Vagina (tissue), 2 donors: ENCODE measurements around the gene SLC26A4. TPM values are rescaled to one million over a fixed set of nuclear protein-coding genes. Genes with fewer than 3 reads are reported as not detected.

ENCODE experiments used
- DNase-seq, 2 donors: peaks; one replicate each; pipeline ENCODE4 v3.0.0-alpha.2; 2017; ENCODE audit errors: extremely low spot score in 2 of 2
- H3K27ac ChIP-seq: fragments of 200-600 bp; sonication (generic); one replicate; pipeline ENCODE4 v1.5.1; 2019
- H3K27me3 ChIP-seq: fragments of 200-600 bp; sonication (generic); one replicate; pipeline ENCODE4 v1.5.1; 2019
- H3K36me3 ChIP-seq, 2 donors: fragments of 200-600 bp; sonication (generic); one replicate each; pipeline ENCODE4 v1.5.1; 2017 to 2019
- H3K4me1 ChIP-seq: fragments of 200-600 bp; sonication (generic); one replicate; pipeline ENCODE4 v1.5.1; 2019
- H3K4me3 ChIP-seq, 2 donors: fragments of 200-600 bp; sonication (generic); 1 replicate in 1 of 2; 2 replicates in 1 of 2; pipeline ENCODE4 v1.5.1; 2016 to 2019
- H3K9me3 ChIP-seq: fragments of 200-600 bp; sonication (generic); one replicate; pipeline ENCODE4 v1.5.1; 2019
- POLR2A ChIP-seq, 2 donors: fragments of 450-650 bp; IDR thresholded peaks; one replicate each; pipeline ENCODE4 v1.6.1; 2017; ENCODE audit warnings: antibody characterized with exemption in 2 of 2, mild to moderate bottlenecking in 2 of 2, moderate library complexity in 2 of 2
- POLR2AphosphoS5 ChIP-seq, 2 donors: sonication (generic); formaldehyde crosslinking; IDR thresholded peaks; one replicate each; pipeline ENCODE4 v1.9.0; 2017; ENCODE audit warnings: antibody characterized with exemption in 2 of 2, mild to moderate bottlenecking in 2 of 2, low read depth in 1 of 2; ENCODE audit not compliant: insufficient read depth in 1 of 2
- intact Hi-C: fragments of 100-400 bp; cut with DNase I; formaldehyde crosslinking; loops from one replicate; pipeline ENCODE4 v1.15.1; 2023
- total RNA-seq: library from RNA; depleted of rRNA; stranded (reverse); fragments of >200 nt; gene quantifications from one replicate; pipeline ENCODE4 v1.2.3, GENCODE V29; 2016
- TF ChIP-seq, protein P1 (sequence below), 3 experiments: fragments of 450-650 bp in 2 of 3; fragments of 200-600 bp in 1 of 3; sonication (generic) in 1 of 3; IDR thresholded peaks; one replicate each; pipeline ENCODE4 v1.5.1; 2017 to 2019; ENCODE audit warnings: antibody characterized with exemption in 3 of 3, mild to moderate bottlenecking in 2 of 3, moderate library complexity in 2 of 3

Gene SLC26A4
- total RNA-seq, 1 donor from 2014 or later = not detected

DNA sequence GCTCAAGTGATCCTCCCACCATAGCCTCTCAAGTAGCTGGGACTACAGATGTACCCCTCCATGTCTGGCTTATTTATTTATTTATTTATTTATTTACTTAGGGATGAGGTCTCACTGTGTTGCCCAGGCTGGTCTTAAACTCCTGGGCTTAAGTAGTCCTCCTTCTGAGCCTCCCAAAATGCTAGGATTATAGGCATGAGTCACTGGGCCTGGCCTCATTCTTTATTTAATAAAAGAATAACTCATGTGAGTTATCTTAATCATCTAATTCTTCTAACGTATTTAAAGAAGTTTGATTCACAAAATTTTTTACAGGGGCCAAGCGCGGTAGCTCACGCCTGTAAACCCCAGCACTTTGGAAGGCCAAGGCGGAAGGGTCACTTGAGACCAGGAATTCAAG is 8.0 kb upstream of the SLC26A4 start:
- DNase-seq = no peak
- intact Hi-C loops = loop anchor here (5.0 kb wide), 1 partner anchor 1320 kb away; no protein-coding TSS in a partner anchor
- no peaks in the 10 kb centered on the region for H3K4me1 ChIP-seq
- H3K36me3 ChIP-seq = no peaks in the 10 kb centered on the region
- TF ChIP-seq POLR2A (IDR thresholded peaks at IDR 0.05) (no peak), POLR2AphosphoS5 (IDR thresholded peaks at IDR 0.05; ENCODE audit: insufficient read depth in 1 of 2, low read depth in 1 of 2) (no peak)
- TF ChIP-seq, protein P1, sequence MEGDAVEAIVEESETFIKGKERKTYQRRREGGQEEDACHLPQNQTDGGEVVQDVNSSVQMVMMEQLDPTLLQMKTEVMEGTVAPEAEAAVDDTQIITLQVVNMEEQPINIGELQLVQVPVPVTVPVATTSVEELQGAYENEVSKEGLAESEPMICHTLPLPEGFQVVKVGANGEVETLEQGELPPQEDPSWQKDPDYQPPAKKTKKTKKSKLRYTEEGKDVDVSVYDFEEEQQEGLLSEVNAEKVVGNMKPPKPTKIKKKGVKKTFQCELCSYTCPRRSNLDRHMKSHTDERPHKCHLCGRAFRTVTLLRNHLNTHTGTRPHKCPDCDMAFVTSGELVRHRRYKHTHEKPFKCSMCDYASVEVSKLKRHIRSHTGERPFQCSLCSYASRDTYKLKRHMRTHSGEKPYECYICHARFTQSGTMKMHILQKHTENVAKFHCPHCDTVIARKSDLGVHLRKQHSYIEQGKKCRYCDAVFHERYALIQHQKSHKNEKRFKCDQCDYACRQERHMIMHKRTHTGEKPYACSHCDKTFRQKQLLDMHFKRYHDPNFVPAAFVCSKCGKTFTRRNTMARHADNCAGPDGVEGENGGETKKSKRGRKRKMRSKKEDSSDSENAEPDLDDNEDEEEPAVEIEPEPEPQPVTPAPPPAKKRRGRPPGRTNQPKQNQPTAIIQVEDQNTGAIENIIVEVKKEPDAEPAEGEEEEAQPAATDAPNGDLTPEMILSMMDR (IDR thresholded peaks at IDR 0.05) = no peak
- no peaks in the 10 kb centered on the region for H3K27me3 ChIP-seq
- no peaks in the 10 kb centered on the region for H3K9me3 ChIP-seq
- H3K27ac ChIP-seq = no peak overlapping the region
- no peak overlapping the region for H3K4me3 ChIP-seq

DNA sequence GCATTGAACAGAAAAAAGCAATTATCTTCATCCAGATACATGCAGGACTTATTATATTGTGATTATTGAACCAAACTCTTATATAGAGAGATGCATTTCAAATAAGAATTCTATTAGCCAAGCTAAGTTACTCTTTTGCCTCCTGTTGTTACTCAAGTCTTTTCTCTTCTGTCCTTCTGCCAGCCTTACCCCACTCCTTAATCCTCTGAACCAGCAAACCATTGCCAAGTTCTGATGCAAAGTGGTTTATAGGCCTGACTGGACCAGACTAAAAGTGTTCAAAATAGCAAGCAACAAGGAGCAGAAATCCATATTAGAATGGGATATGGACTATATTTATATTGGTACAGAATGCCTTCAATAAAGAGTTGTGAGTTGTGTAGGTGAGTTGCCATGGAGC is 2.2 kb upstream of the SLC26A4 start:
- no peaks in the 10 kb centered on the region for H3K27me3 ChIP-seq
- H3K27ac ChIP-seq = no peak overlapping the region

DNA sequence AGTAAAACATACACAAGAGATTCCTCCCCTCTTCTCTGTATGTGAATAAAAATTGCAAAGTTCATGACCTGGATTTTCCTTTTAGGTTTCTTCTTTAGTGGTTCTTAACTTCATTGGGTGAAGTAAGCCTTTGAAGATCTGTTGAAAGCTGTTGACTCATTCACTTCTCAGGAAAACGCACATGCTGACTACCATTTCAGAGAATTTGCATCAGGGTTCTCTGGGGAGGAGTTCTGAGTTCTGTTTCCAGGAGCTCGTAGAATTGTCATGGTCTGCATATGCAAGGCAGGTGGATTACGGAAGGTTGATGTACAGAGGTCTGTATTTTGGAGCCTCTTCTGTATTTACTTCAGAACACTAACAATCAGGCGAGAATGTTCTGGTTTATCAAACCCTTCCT is 962 bp upstream of the SLC26A4 start:
- Histone ChIP-seq H3K36me3 (no peaks in the 10 kb centered on the region), H3K4me3 (no peak overlapping the region), H3K27ac (no peak overlapping the region), H3K9me3 (no peaks in the 10 kb centered on the region), H3K4me1 (peaks cover 21% of the 10 kb centered on the region), H3K27me3 (no peaks in the 10 kb centered on the region)
- TF ChIP-seq, protein P1 (IDR thresholded peaks at IDR 0.05) = no peak
- TF ChIP-seq POLR2AphosphoS5 (IDR thresholded peaks at IDR 0.05; ENCODE audit: insufficient read depth in 1 of 2, low read depth in 1 of 2) (no peak), POLR2A (IDR thresholded peaks at IDR 0.05) (no peak)
- DNase-seq = no peak
- intact Hi-C loops = no loop called here

More for the DNA sequence above, 2.2 kb upstream of the SLC26A4 start:
- Histone ChIP-seq H3K9me3 (no peaks in the 10 kb centered on the region), H3K36me3 (no peaks in the 10 kb centered on the region), H3K4me3 (no peak overlapping the region), H3K4me1 (peaks cover 21% of the 10 kb centered on the region)
- DNase-seq = no peak
- no peak for TF ChIP-seq POLR2A (IDR thresholded peaks at IDR 0.05)
- intact Hi-C loops = no loop called here

DNA sequence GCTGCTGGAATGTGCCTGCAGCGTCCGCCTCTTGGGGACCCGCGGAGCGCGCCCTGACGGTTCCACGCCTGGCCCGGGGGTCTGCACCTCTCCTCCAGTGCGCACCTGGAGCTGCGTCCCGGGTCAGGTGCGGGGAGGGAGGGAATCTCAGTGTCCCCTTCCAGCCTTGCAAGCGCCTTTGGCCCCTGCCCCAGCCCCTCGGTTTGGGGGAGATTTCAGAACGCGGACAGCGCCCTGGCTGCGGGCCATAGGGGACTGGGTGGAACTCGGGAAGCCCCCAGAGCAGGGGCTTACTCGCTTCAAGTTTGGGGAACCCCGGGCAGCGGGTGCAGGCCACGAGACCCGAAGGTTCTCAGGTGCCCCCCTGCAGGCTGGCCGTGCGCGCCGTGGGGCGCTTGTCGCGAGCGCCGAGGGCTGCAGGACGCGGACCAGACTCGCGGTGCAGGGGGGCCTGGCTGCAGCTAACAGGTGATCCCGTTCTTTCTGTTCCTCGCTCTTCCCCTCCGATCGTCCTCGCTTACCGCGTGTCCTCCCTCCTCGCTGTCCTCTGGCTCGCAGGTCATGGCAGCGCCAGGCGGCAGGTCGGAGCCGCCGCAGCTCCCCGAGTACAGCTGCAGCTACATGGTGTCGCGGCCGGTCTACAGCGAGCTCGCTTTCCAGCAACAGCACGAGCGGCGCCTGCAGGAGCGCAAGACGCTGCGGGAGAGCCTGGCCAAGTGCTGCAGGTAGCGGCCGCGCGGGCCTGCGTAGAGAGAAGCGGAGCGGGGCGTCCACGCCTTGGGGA is 645 bp downstream of the SLC26A4 start:
- Histone ChIP-seq H3K36me3 (no peaks in the 10 kb centered on the region), H3K27me3 (no peaks in the 10 kb centered on the region), H3K4me3 (peak overlapping the region; percentile 45 to 56), H3K4me1 (peaks cover 21% of the 10 kb centered on the region), H3K27ac (no peak overlapping the region), H3K9me3 (no peaks in the 10 kb centered on the region)
- no peak for TF ChIP-seq POLR2A (IDR thresholded peaks at IDR 0.05)
- peak in 1 of 2 donors; percentile 38 for TF ChIP-seq POLR2AphosphoS5 (IDR thresholded peaks at IDR 0.05; ENCODE audit: insufficient read depth in 1 of 2, low read depth in 1 of 2)
- TF ChIP-seq, protein P1 (IDR thresholded peaks at IDR 0.05) = no peak
- DNase-seq = no peak
- intact Hi-C loops = no loop called here

DNA sequence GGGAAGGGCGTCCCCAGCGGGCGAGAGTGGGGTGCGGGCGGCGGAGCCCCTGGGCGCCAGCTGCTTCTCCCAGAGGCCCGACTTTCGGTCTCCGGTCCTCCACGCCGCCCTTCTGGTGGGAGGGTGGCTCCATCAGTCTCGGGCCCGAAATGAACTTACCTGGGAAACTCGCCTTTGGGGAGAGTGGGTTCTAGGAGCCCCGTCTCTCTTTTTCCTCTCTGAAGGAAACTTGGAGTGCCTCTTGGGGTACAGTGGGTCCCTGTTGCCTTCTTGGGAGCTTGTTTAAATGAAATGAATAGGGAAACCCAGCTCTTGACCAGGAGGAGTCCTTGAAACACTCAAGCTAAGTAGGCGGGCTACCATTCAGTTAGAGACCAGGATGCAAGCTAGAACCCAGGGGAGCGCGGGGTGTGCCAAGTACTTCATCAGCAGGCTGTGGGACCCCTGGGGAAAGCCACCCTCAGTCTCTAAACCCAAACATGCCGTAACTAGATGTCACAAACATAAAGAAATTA is 1.3 kb downstream of the SLC26A4 start:
- intact Hi-C loops = no loop called here
- TF ChIP-seq POLR2AphosphoS5 (IDR thresholded peaks at IDR 0.05; ENCODE audit: insufficient read depth in 1 of 2, low read depth in 1 of 2) = no peak
- TF ChIP-seq POLR2A (IDR thresholded peaks at IDR 0.05) = no peak
- TF ChIP-seq, protein P1 (IDR thresholded peaks at IDR 0.05) = no peak
- H3K4me3 ChIP-seq = peak overlapping the region; percentile 45 to 56
- H3K4me1 ChIP-seq = peaks cover 21% of the 10 kb centered on the region
- no peak overlapping the region for H3K27ac ChIP-seq
- H3K27me3 ChIP-seq = no peaks in the 10 kb centered on the region
- no peak for DNase-seq
- H3K36me3 ChIP-seq = no peaks in the 10 kb centered on the region
- H3K9me3 ChIP-seq = no peaks in the 10 kb centered on the region
